ENCODE measurements around the gene PSD2.

- no peak for TF ChIP-seq EZH2 (IDR thresholded peaks at IDR 0.05; ENCODE audit: insufficient read depth, low read length)
- no peak for TF ChIP-seq CTCF (IDR thresholded peaks at IDR 0.05; ENCODE audit: insufficient read depth, low read depth, low read length)
Measured at GRCh38 chr5:139747583-139748504, 47.8 kb upstream of the PSD2 start.

Measured in astrocyte (in vitro differentiated cells and primary cell).